NT2/D1 (cell line): ENCODE results near the gene RPL10.

ENCODE experiments used
- SUZ12 ChIP-seq: IDR thresholded peaks from 2 replicates; pipeline ENCODE4 v1.6.1; 2011; ENCODE audit not compliant: insufficient read length, insufficient read depth; ENCODE audit errors: extremely low read depth
- YY1 ChIP-seq: IDR thresholded peaks from 2 replicates; pipeline ENCODE4 v1.6.1; 2011; ENCODE audit not compliant: insufficient read length, insufficient read depth

GRCh38 chrX:154437971-154438893, 40.1 kb downstream of the RPL10 start:
- no peak for TF ChIP-seq YY1
- no peak for TF ChIP-seq SUZ12
